ENCODE results near the gene CINP.
"Not testable (repeated sequence)": the region's sequence is repeated elsewhere in the genome, so short reads cannot be mapped to it uniquely, and the experiment has no call there.

CINP gene

DNA sequence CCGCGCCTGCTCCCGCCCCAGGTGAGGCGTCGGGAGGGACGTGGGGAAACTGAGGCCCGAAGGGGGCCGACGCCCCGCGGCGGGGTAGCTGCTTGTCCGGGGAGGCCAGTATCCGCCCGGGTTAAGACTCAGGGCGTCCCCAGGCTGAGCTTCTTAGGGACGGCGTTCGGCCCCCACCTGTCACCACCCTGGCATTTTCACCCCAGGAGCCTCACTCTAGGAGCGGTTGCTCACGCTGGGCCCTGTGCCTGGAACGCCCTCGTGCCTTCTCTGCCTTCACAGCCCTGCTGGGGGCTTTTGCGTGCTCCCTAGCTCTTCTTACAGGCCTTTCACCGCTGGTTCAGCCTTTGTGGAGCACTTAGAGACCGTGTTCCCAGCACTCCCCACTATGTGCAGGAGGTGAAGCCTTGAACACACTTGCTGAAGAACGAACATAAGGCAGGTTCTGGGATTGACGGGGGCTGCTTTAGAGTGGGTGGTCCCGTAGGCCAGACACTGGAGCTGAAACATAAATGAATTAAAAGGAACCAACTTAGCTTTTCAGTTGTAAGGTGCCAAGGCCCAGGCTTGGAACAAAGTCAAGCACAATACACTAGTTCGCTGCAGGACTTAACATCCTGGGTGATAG is 42.5 kb downstream of the CINP start:
- DNase-seq (ENCODE audit: low read depth), result no peak

DNA sequence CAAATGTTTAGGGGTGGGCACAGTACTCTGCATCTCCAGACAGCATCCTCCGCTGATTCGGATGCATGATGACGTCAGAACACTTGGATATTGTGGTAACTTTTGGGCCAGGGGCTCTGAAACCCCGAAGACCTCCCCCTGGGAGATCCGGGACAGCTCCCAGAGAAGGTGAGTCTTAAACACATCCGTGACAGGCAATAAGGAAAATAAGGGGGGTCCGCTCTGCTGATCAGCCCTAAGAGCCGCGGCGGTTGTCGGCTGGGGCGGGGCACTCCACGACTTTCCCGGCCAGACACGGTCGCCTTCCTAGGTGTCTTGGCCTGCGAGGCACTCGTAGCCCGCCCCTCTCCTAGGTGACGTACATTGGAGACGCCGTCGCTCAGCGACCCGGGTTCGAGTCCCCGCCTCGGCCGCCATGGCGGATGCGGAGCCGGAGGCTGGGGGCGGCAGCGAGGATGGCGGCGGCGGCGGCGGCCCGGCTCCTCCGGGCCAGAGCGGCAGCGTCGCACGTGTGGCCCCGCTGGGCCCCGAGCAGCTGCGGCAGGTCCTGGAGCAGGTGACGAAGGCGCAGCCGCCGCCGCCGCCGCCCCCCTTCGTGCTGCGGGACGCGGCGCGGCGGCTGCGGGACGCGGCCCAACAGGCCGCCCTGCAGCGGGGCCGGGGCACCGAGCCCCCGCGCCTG is 43.2 kb downstream of the CINP start, which contains the start of gene ZNF839:
Gene ZNF839, plus strand, starts transcription at position 396 of the 682 bp plus-strand sequence. Its CDS starts 20 bp downstream, at position 416.
- no peak for DNase-seq (ENCODE audit: low read depth)

DNA sequence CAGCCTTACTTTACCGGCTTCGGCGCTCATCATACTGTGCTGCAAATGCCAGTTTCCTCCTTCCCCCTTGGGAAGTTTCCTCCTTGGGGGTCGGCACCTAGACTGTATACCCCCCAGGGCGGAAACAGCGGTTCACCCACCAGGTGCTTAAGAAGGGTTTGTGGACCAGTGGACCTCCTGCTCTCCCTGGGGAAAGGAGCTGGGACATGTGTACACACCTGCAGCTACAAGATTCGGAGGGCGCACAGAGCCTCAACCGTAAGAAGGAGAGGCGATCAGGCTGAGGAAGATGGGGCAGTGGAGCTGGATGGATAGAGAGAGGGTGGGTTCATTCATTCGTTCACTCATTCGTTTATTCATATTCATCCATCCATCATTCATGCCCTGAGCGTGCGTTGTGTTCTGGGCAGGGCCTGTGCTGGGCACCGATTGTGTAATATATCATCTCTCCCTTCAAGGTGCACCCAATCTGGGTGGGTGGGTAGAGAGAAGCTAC is 43.9 kb downstream of the CINP start:
- DNase-seq (ENCODE audit: low read depth), result no peak

DNA sequence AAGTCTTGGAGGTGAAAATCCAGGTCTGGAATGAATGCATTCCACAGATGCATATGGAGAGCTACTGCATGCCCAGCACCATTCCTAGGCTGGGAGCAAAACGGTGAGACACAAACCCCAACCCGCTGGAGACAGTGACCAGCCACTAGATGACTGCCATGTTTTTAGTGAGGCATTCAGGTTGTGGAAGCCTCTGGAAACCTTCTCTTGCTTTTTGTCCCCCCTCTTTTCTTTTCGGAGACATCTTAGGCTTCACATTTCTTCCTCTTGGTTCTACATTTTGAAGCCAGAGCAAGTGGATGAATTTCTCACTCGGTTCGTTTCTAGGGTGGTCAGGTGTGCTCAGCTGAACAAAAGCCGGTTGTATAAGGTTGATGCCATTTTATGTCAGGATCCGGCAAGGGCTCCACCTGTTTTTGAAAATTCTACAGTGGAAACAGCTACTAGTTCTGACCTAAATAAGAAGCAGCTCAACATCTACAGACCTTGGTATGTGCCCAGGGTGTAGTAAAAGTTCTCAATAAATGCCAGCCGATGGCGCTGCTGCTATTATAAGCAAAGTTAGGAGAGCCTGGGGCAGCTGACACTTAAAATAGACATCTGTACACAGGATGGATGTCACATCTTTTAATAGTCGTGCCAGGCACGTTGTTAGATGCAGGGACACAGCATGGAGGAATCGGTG is 45.0 kb downstream of the CINP start:
- no peak for DNase-seq (ENCODE audit: low read depth)

DNA sequence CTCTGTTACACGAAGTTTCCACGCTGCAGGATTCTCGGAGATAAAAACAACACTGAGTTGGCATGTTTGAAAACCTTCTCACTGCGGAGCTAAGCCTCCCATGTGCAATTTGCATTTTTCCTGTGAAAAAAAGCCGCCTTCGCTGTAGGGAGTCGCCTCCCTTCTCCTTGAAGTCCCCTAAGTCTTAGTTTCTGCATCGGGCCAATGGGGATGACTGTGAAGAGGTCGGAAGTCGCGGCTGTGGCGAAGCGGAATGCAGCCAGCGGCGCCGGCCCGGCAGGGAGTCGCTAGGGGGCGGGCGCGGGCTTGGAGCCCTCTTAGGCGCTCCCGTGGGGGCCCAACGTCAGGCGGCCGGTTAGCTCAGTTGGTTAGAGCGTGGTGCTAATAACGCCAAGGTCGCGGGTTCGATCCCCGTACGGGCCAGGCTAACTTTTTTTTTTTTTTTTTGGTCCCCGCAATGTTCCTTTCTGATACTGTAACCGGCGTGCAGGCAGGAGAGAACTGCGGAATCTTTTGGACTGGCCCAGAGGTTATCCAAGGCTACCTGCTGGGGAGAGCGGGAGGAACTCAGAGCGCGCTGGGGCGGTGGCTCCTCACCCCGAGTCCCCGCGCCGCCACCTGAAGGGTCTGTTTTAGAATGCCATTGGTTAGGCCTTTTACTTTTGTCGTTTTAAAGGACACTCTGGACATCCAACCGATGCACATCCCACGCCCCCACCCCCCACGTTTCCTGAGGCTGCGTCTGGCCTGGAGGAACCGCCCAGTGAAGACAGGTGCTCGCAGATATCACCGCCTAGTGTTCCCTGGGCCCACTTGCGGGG is 45.7 kb downstream of the CINP start:
- peak; percentile 77 for DNase-seq (ENCODE audit: low read depth)

DNA sequence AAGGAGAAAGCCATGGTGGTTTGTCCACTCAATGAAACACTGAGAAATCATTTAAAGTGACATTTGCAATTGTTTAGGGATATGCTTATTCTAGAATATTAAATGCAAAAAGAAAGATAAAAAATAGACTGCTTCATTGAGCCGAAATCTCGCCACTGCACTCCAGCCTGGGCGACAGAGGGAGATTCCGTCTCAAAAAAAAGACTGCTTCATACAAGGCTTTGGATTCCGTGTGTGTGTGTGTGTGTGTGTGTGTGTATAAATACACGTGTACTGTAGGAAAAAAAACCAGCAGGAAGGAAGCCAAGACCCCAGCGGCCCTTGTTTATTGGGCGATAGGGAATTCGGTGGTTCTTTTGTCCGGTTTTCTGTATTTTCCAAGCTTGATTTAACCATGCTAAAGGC is 46.4 kb downstream of the CINP start:
- no peak for DNase-seq (ENCODE audit: low read depth)

DNA sequence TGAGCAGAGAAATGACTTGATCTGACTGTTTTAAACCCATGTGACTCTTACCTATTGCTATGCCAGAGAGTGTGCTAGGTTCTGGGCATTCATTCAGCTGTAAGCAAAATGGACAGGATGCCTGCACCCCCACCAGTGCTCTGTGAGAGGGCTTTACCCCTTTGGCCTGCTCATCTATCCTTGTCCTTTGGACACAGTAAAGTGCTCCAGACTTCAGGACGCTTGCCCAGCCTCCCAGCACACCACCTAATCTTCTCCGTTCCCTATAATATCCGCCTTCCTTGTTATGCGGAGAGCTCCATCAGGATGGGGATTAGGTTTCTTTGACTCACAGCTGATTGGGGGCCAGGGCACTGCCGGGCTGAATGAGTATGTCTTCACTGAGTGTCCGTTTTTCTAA is 47.6 kb downstream of the CINP start:
- DNase-seq (ENCODE audit: low read depth), result no peak

DNA sequence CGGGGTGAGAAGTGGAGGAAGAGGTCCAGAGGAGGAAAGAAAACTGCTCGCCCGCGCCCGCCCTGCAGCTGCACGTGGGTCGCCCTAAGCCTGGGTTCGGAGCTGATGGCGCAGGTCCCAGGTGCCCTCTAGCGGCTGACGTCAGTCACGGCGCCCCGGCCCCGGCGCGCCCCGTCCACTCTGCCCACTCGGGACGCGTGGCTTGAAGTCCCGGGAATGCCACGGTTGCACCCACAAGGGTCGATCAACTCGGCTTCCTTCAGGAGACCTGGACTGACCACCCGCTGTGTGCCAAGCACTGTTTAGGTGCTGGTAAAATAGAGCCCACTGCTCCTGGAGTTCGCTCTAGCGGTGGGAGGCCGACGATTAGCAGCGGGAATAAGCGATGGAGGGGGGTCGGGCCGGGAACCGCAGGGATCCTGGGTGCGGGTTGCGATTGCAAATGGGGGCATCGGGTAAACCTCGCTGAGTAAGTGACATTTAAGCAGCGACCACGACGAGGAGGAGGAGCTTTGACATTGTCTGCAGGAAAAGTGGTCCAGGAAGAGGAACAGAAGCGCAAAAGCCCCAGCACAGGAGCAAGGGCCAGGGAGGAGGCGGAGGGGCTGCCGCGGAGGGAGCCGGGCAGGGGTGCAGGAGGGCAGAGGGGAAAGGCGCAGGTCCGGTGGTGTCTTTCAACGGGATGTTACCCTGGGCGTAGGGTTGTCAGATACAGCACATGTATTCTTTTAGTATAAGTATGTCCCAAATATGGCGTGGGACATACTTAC is 48.3 kb downstream of the CINP start:
- no peak for DNase-seq (ENCODE audit: low read depth)

DNA sequence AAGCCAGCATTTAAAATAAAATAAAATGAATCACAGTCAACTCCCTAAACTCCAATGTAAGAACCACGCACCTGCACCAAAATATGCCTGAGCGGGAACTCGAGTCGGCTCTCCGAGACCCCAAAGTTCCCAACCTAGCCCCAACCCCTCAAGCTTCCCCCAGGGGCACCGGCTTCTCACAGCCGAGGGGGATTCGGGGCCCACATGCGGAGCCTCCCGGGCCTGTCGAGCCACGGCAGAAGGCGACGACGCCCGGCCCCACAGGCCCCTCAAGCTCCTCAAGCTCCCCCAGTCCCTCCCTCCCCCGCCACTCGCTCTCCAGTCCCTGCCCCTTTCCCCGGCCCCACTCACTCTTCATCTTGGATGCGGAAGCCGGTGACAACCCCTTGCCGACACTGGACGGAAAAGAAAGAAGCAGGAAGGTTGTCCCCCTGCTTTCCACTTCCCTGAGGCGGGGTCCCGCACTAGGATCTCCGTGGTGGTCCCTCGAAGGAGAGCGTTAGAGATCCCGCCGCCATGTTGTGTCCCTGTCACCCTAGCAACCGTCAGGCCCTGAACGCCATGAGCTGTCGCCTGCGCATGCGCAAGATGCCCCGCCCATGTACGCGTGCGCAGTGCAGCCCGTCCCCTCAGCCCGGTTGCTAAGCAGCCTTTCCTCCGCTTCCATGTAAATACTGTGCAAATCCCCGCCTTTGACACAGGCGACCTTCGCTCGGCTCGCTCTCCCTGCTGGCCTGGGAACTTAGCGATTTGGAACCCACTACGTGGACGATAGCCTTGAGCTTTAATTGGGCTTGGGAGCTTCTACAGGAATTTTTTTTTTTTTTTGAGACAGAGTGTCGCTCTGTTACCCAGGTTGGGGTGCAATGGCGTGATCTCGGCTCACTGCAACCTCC is 57.8 kb downstream of the CINP start, which contains the start of gene MOK:
Gene MOK, minus strand, starts transcription at position 554 of the 896 bp plus-strand sequence. Its CDS starts 196 bp downstream, at position 358.
- DNase-seq (ENCODE audit: low read depth), result peak; percentile 84

DNA sequence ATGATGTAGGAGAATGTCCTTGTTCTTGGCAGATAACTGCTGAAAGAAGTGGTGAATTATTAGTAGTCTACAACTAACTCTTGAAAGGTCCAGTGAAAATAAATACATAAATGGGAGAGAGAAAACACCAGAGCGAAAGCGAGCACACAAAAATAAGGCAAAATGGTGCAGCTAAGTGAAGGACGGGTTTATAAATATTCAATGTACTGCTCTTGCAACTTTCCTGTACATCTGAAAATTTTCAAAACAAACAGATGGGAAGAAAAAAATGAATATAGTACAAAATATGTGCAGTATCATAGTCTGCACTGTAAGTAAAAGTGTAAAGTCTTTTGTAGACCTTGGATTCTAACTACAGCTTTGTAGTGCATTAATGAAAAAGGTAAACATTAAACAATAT is 59.0 kb downstream of the CINP start:
- DNase-seq (ENCODE audit: low read depth), result no peak

DNA sequence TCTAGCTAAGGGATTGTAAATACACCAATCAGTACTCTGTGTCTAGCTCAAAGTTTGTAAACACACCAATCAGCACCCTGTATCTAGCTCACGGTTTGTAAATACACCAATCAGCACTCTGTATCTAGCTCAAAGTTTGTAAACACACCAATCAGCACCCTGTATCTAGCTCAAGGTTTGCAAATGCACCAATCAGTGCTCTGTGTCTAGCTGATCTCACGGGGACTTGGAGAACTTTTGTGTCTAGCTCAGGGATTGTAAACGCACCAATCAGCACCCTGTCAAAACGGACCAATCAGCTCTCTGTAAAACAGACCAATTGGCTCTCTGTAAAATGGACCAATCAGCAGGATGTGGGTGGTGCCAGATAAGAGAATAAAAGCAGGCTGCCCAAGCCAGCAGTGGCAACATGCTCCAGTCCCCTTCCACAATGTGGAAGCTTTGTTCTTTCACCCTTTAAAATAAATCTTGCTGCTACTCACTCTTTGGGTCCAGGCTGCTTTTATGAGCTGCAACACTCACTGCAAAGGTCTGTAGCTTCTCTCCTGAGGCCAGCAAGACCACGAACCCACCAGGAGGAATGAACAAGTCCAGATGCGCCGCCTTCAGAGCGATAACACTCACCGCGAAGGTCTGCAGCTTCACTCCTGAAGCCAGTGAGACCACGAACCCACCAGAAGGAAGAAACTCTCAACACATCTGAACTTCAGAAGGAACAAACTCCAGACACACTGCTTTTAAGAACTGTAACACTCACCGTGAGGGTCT is 64.2 kb downstream of the CINP start:
- DNase-seq (ENCODE audit: low read depth), result not testable (repeated sequence)
